Measurements from ENCODE around the gene ALDH1B1. TPM values are rescaled to one million over a fixed set of nuclear protein-coding genes. Genes with fewer than 3 reads are reported as not detected.
A peak's percentile ranks its signal among the peaks of the same experiment; 100 is the strongest.

The ALDH1B1 gene
- total and polyA plus RNA-seq, 9 of the 15 experiments (the other 6 are each of a cell fraction or from before 2014, with no cell fraction given), result 8.6 to 46.5 (median 30.8) TPM

DNA sequence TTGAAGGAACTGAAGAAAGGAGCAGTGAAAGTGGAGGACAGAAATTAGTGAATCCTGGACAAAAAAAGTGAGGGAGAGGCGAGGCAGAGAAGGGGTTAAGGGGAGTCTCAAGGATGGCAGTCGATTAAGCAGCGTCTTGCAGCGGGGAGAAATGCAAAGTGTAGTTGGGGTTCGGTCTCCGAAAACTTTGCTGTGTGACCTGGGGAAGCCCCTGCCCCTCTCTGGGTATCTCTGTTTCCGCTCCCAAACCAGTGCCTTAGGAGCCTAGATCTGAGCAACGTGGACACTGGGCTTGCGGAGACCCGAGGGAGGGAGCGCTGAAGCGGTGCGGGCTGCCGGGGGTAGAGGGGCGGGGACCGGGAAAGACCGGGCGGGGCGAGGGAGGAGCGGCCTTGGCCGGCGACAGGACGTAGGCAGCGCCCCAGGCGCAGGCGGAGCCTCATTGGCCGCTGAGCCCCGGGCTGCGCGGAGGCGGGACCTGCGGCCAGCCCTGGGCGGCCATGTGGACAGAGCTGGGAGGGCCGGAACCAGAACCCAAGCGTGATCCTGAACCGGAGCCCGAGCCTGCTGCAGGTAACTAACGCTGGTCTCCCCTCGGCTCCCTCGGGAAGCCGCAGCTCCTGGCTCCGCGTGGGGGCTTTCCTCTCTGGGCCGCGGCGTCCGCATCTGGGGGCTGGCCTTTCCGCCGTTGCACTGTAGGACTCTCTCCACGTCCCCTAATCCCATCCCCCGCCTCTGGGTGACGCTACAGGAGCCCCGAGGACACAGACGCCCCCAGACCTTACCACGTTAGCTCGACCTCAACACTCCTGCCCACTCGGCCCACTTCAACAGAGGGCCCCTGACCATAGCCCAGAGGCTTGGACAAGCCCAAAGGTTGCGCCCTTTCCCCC lies at the start of gene ALDH1B1 (continued):
- peak; percentile 45; the same call in 1 of the 2 replicates for TF ChIP-seq PML (IDR thresholded peaks at IDR 0.05; ENCODE audit: low read length)
- TF ChIP-seq ZNF316 (IDR thresholded peaks at IDR 0.05), result no peak
- TF ChIP-seq ATF7 (IDR thresholded peaks at IDR 0.05), result peak; percentile 61
- TF ChIP-seq, protein P1, sequence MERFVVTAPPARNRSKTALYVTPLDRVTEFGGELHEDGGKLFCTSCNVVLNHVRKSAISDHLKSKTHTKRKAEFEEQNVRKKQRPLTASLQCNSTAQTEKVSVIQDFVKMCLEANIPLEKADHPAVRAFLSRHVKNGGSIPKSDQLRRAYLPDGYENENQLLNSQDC (CRISPR knock-in tag; IDR thresholded peaks at IDR 0.05), result no peak
- no peak for TF ChIP-seq SAFB2 (IDR thresholded peaks at IDR 0.05; ENCODE audit: borderline replicate concordance, low read depth, low read length, severe bottlenecking)
- TF ChIP-seq, protein P2, sequence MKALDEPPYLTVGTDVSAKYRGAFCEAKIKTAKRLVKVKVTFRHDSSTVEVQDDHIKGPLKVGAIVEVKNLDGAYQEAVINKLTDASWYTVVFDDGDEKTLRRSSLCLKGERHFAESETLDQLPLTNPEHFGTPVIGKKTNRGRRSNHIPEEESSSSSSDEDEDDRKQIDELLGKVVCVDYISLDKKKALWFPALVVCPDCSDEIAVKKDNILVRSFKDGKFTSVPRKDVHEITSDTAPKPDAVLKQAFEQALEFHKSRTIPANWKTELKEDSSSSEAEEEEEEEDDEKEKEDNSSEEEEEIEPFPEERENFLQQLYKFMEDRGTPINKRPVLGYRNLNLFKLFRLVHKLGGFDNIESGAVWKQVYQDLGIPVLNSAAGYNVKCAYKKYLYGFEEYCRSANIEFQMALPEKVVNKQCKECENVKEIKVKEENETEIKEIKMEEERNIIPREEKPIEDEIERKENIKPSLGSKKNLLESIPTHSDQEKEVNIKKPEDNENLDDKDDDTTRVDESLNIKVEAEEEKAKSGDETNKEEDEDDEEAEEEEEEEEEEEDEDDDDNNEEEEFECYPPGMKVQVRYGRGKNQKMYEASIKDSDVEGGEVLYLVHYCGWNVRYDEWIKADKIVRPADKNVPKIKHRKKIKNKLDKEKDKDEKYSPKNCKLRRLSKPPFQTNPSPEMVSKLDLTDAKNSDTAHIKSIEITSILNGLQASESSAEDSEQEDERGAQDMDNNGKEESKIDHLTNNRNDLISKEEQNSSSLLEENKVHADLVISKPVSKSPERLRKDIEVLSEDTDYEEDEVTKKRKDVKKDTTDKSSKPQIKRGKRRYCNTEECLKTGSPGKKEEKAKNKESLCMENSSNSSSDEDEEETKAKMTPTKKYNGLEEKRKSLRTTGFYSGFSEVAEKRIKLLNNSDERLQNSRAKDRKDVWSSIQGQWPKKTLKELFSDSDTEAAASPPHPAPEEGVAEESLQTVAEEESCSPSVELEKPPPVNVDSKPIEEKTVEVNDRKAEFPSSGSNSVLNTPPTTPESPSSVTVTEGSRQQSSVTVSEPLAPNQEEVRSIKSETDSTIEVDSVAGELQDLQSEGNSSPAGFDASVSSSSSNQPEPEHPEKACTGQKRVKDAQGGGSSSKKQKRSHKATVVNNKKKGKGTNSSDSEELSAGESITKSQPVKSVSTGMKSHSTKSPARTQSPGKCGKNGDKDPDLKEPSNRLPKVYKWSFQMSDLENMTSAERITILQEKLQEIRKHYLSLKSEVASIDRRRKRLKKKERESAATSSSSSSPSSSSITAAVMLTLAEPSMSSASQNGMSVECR (CRISPR knock-in tag; IDR thresholded peaks at IDR 0.05), result peak; percentile 64; the same call in 1 of the 2 replicates
- no peak for TF ChIP-seq ZNF785 (CRISPR knock-in tag; IDR thresholded peaks at IDR 0.05)
- peak in 1 of 2 experiments; percentile 89; a peak in 2 of 4 replicates for TF ChIP-seq HDAC1 (IDR thresholded peaks at IDR 0.05)
- no peak for TF ChIP-seq ETS2 (tag; IDR thresholded peaks at IDR 0.05; ENCODE audit: borderline replicate concordance, poor library complexity, severe bottlenecking)
- TF ChIP-seq TAF7 (tag; IDR thresholded peaks at IDR 0.05), result no peak
- peak; percentile 95 for TF ChIP-seq MYC (IDR thresholded peaks at IDR 0.05; ENCODE audit: low read depth, low read length)
- peak; percentile 89; the same call in 1 of the 2 replicates for TF ChIP-seq MYC (CRISPR knock-in tag; IDR thresholded peaks at IDR 0.05; ENCODE audit: borderline replicate concordance, low read depth)
- TF ChIP-seq, protein P3, sequence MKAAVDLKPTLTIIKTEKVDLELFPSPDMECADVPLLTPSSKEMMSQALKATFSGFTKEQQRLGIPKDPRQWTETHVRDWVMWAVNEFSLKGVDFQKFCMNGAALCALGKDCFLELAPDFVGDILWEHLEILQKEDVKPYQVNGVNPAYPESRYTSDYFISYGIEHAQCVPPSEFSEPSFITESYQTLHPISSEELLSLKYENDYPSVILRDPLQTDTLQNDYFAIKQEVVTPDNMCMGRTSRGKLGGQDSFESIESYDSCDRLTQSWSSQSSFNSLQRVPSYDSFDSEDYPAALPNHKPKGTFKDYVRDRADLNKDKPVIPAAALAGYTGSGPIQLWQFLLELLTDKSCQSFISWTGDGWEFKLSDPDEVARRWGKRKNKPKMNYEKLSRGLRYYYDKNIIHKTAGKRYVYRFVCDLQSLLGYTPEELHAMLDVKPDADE (conservative IDR thresholded peaks at IDR 0.05; ENCODE audit: control insufficient read depth, low read depth, low read length), result peak; percentile 87
- TF ChIP-seq, protein P4, sequence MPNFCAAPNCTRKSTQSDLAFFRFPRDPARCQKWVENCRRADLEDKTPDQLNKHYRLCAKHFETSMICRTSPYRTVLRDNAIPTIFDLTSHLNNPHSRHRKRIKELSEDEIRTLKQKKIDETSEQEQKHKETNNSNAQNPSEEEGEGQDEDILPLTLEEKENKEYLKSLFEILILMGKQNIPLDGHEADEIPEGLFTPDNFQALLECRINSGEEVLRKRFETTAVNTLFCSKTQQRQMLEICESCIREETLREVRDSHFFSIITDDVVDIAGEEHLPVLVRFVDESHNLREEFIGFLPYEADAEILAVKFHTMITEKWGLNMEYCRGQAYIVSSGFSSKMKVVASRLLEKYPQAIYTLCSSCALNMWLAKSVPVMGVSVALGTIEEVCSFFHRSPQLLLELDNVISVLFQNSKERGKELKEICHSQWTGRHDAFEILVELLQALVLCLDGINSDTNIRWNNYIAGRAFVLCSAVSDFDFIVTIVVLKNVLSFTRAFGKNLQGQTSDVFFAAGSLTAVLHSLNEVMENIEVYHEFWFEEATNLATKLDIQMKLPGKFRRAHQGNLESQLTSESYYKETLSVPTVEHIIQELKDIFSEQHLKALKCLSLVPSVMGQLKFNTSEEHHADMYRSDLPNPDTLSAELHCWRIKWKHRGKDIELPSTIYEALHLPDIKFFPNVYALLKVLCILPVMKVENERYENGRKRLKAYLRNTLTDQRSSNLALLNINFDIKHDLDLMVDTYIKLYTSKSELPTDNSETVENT (CRISPR knock-in tag; IDR thresholded peaks at IDR 0.05), result peak; percentile 62; the same call in 1 of the 2 replicates
- TF ChIP-seq NRF1 (conservative IDR thresholded peaks at IDR 0.05 in 1 of 2, IDR thresholded peaks at IDR 0.05 in 1 of 2), result peak; percentile 88 to 90
- TF ChIP-seq HDAC8 (tag; IDR thresholded peaks at IDR 0.05), result no peak
- peak; percentile 33; the same call in 1 of the 2 replicates for TF ChIP-seq SAFB (IDR thresholded peaks at IDR 0.05; ENCODE audit: borderline replicate concordance, low read depth, low read length)
- no peak for TF ChIP-seq PHTF2 (CRISPR knock-in tag; IDR thresholded peaks at IDR 0.05)
- TF ChIP-seq KDM4B (IDR thresholded peaks at IDR 0.05; ENCODE audit: borderline replicate concordance in 2 of 2, low read depth in 1 of 2), result no peak
